Lung (tissue), 12 donors: ENCODE measurements around the gene NFKB1. TPM values are rescaled to one million over a fixed set of nuclear protein-coding genes. Genes with fewer than 3 reads are reported as not detected.

Experiments
- ATAC-seq: fragments of 200-7000 bp; cut with Tn5 transposase; one replicate; pipeline ENCODE4 v1.9.1; 2020; ENCODE audit warnings: moderate number of reproducible peaks; ENCODE audit not compliant: insufficient read depth, low FRiP score
- DNase-seq, 3 donors: peaks; one replicate each; pipeline ENCODE4 v3.0.0-alpha.2; 2013 to 2017
- H3K27ac ChIP-seq, 2 donors: one replicate each; pipeline ENCODE4 v1.5.1; 2013; ENCODE audit warnings: mild to moderate bottlenecking in 2 of 2, moderate library complexity in 2 of 2, control low read depth in 1 of 2, inconsistent platforms in 1 of 2, low read depth in 1 of 2, low read length in 1 of 2
- H3K27me3 ChIP-seq, 3 donors: one replicate each; pipeline ENCODE4 v1.5.1; 2013; ENCODE audit warnings: low read length in 2 of 3; ENCODE audit not compliant: control insufficient read depth in 3 of 3, insufficient read depth in 3 of 3
- H3K36me3 ChIP-seq, 4 donors: one replicate each; pipeline ENCODE4 v1.5.1; 2013; ENCODE audit warnings: low read length in 4 of 4, mild to moderate bottlenecking in 1 of 4, moderate library complexity in 1 of 4; ENCODE audit not compliant: control insufficient read depth in 4 of 4, insufficient read depth in 4 of 4
- H3K4me1 ChIP-seq, 5 donors: one replicate each; pipeline ENCODE4 v1.5.1; 2013; ENCODE audit warnings: low read length in 5 of 5, mild to moderate bottlenecking in 2 of 5, moderate library complexity in 1 of 5; ENCODE audit not compliant: control insufficient read depth in 5 of 5, insufficient read depth in 5 of 5
- H3K4me3 ChIP-seq: one replicate; pipeline ENCODE4 v1.5.1; 2013; ENCODE audit warnings: mild to moderate bottlenecking, control low read depth, moderate library complexity
- H3K9ac ChIP-seq, 2 donors: one replicate each; pipeline ENCODE4 v1.5.1; 2013; ENCODE audit warnings: low read length in 2 of 2, control low read depth in 1 of 2; ENCODE audit not compliant: insufficient read depth in 1 of 2
- H3K9me3 ChIP-seq, 4 donors: one replicate each; pipeline ENCODE4 v1.5.1; 2013; ENCODE audit warnings: low read length in 3 of 4, mild to moderate bottlenecking in 1 of 4, moderate library complexity in 1 of 4; ENCODE audit not compliant: control insufficient read depth in 4 of 4, insufficient read depth in 3 of 4
- WGBS, 2 donors: extraction: QIAGEN DNeasy Blood & Tissue Kit; methylation state at CpG; one replicate each; pipeline ENCODE4 v1.1.7; 2013; 5-methylcytosine and 5-hydroxymethylcytosine counted together
- polyA plus RNA-seq, 2 donors: library from polyadenylated mRNA; stranded (reverse); fragments of 200-250 nt; gene quantifications; one replicate each; pipeline ENCODE4 v1.2.1, GENCODE V29; 2013
- total RNA-seq, 2 donors: library from RNA; depleted of rRNA in 1 of 2; stranded (reverse); fragments of >200 nt in 1 of 2; gene quantifications; one replicate each; pipeline ENCODE4 v1.2.1, GENCODE V29; 2014 to 2021
- TF ChIP-seq, protein P1 (sequence below): IDR thresholded peaks from 2 replicates; pipeline ENCODE4 v1.5.1; 2012; ENCODE audit warnings: mild to moderate bottlenecking; ENCODE audit errors: control extremely low read depth, extremely low read depth
- donor health status: control.
- donor health status: control.
- donor health status: Bipolar disorder and iron deficiency.
- donor health status: healthy.
- donor health status: DM: yes; HTN: yes; CAD: no.

The NFKB1 gene
- total and polyA plus RNA-seq, 4 donors = 12.3 to 66.0 (median 56.7) TPM

DNA sequence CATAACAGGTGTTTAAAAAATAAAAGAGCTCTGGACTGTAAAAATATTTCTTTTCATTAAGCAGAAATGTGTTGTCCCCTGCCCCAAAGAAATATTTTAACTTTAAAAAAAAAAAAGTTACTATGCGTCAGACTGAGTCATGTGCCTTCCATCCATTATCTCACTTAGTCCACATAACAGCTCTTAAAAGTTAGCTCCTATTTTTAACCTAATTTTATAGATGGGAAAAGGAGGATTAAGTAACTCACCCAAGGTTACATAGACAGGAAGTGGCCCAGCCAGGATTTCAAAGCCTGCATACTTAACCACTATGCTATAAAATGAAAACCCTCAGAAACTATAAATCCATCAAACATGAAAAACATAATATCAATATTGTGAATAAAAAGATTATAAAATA lies 161.9 kb downstream of the NFKB1 start:
- 57 to 84% methylated on average over 1 of the region's 1 CpG for WGBS, 2 donors
- ATAC-seq = no peak
- H3K4me1 ChIP-seq = peaks cover 0 to 4% (median 0%) of the 10 kb centered on the region in 5 donors
- H3K9me3 ChIP-seq = no peaks in the 10 kb centered on the region
- no peaks in the 10 kb centered on the region for H3K27me3 ChIP-seq
- TF ChIP-seq, protein P1, sequence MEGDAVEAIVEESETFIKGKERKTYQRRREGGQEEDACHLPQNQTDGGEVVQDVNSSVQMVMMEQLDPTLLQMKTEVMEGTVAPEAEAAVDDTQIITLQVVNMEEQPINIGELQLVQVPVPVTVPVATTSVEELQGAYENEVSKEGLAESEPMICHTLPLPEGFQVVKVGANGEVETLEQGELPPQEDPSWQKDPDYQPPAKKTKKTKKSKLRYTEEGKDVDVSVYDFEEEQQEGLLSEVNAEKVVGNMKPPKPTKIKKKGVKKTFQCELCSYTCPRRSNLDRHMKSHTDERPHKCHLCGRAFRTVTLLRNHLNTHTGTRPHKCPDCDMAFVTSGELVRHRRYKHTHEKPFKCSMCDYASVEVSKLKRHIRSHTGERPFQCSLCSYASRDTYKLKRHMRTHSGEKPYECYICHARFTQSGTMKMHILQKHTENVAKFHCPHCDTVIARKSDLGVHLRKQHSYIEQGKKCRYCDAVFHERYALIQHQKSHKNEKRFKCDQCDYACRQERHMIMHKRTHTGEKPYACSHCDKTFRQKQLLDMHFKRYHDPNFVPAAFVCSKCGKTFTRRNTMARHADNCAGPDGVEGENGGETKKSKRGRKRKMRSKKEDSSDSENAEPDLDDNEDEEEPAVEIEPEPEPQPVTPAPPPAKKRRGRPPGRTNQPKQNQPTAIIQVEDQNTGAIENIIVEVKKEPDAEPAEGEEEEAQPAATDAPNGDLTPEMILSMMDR = no peak
- no peak overlapping the region for H3K27ac ChIP-seq
- H3K9ac ChIP-seq = no peak overlapping the region
- no peak for DNase-seq
- H3K36me3 ChIP-seq = peaks cover 8 to 16% (median 9%) of the 10 kb centered on the region in 4 donors
- H3K4me3 ChIP-seq = no peak overlapping the region

DNA sequence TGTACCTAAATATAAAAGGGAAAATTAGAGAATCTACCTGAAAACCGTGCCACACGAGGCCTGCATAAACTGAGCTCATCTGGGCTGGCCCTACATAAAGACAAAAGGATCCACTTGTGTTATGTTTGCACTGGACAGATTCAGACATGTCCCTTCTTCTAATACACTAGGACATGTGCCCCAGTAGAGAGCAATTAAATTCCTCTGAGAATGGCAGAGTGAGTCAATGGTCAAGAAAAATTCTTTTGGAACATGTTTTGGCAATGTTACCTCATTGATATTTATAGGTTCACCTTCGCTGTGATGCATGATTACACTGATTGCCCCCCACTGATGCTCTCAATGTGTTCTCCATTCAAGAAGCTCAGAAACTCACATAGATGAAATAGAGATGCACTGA lies 164.4 kb downstream of the NFKB1 start:
- no peaks in the 10 kb centered on the region for H3K9me3 ChIP-seq
- DNase-seq (no peak), ATAC-seq (no peak)
- peaks cover 6 to 14% (median 7%) of the 10 kb centered on the region in 4 donors for H3K36me3 ChIP-seq
- TF ChIP-seq, protein P1 = no peak
- no peak overlapping the region for H3K4me3 ChIP-seq
- WGBS, 2 donors = 94 to 96% methylated on average over 3 of the region's 3 CpGs
- no peak overlapping the region for H3K9ac ChIP-seq
- peaks cover 0 to 4% (median 0%) of the 10 kb centered on the region in 5 donors for H3K4me1 ChIP-seq
- H3K27ac ChIP-seq = no peak overlapping the region
- no peaks in the 10 kb centered on the region for H3K27me3 ChIP-seq

Other genes starting within 250 kb of the NFKB1 start
- 100 to 1,000 TPM; 184 to 285 TPM for gene SLC39A8, start 155.9 kb upstream of the NFKB1 start, total RNA-seq
- gene SLC39A8, start 155.9 kb upstream of the NFKB1 start, polyA plus RNA-seq = 100 to 1,000 TPM; 179 to 314 TPM